Heart left ventricle (tissue), 13 donors: Measurements from ENCODE around the gene TECPR1.

ENCODE experiments used
- POLR2A ChIP-seq, 2 donors: fragments of 450-650 bp; IDR thresholded peaks; one replicate each; pipeline ENCODE4 v1.6.1; 2017; ENCODE audit warnings: antibody characterized with exemption in 2 of 2, mild to moderate bottlenecking in 2 of 2, moderate library complexity in 2 of 2
- TF ChIP-seq, protein P1 (sequence below), 12 donors: fragments of 200-600 bp; sonication (generic) in 4 of 12; IDR thresholded peaks; one replicate each; pipeline versions ENCODE4 v1.5.0 to v1.8.0; 2018 to 2022; ENCODE audit warnings: antibody characterized with exemption in 12 of 12, mild to moderate bottlenecking in 5 of 12
- donor health status: ischemic (EF 13 %, LVEDD 7.1; RV severe dilation, severe dysfunction).
- donor health status: DM: no; HTN: yes; CAD: no.
- donor health status: DM: no; HTN: no; CAD: no.
- donor health status: ischemic (EF 25% LVEDD 6.9; RV normal size, moderate dysfunction).
- donor health status: ischemic (EF 25% LVEDD 5.7; RV mildly dilated, moderate dysfunction).
- donor health status: ischemic (EF 35%, LVEDD 5.7; RV mildly dilated, moderate dysfunction).
- donor health status: nonischemic (EF 11% LVEDD 7.7; RV severe dilation, severe dysfunction).
- donor health status: DM: yes; HTN: yes; CAD: no.
- donor health status: PGD.
- donor health status: ischemic (EF 29% LVEDD 5.4; RV normal size, mild dysfunction).
- donor health status: nonischemic (EF 23%, LVEDD 6.1; RV moderate dilation, normal function).

DNA sequence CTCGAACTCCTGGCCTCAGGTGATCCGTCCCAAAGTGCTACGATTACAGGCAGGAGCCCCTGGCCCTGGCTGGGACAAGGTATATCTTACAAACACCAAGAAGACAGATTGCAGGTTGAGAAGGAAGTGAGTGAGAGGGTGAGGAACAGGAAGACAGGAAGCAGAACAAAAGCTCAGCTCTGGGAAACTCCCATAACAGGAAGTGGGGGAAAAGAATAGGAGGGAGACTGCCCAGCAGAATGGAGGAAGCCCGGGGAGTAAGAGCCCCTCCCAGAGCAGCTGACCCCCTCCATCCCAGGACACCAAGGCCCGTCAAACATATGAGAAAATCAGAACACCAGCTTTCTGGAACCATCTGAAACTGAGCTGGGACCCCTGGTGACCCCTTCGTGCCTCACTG, 2.9 kb downstream of the TECPR1 start:
- no peak for TF ChIP-seq POLR2A (IDR thresholded peaks at IDR 0.05)
- TF ChIP-seq, protein P1, sequence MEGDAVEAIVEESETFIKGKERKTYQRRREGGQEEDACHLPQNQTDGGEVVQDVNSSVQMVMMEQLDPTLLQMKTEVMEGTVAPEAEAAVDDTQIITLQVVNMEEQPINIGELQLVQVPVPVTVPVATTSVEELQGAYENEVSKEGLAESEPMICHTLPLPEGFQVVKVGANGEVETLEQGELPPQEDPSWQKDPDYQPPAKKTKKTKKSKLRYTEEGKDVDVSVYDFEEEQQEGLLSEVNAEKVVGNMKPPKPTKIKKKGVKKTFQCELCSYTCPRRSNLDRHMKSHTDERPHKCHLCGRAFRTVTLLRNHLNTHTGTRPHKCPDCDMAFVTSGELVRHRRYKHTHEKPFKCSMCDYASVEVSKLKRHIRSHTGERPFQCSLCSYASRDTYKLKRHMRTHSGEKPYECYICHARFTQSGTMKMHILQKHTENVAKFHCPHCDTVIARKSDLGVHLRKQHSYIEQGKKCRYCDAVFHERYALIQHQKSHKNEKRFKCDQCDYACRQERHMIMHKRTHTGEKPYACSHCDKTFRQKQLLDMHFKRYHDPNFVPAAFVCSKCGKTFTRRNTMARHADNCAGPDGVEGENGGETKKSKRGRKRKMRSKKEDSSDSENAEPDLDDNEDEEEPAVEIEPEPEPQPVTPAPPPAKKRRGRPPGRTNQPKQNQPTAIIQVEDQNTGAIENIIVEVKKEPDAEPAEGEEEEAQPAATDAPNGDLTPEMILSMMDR (IDR thresholded peaks at IDR 0.05): no peak
